CD4-positive, alpha-beta T cell treated with Interleukin-15 for 4 hours (primary cell): ENCODE data around the gene RPH3AL.

Experiments
- DNase-seq: peaks from one replicate; pipeline ENCODE4 v3.0.0-alpha.2; 2020; ENCODE audit warnings: low spot score

RPH3AL gene

GRCh38 chr17:336110-337021, 16.2 kb downstream of the RPH3AL start:
- DNase-seq, result peak; percentile 19

- DNase-seq, result no peak
These were observed 16.9 kb downstream of the RPH3AL start for GRCh38 chr17:335691-336090.

GRCh38 chr17:334974-335481, 17.6 kb downstream of the RPH3AL start:
- DNase-seq, result no peak

GRCh38 chr17:333626-334396, 18.8 kb downstream of the RPH3AL start:
- no peak for DNase-seq

GRCh38 chr17:332558-333322, 19.9 kb downstream of the RPH3AL start:
- no peak for DNase-seq

- no peak for DNase-seq
These were observed 20.6 kb downstream of the RPH3AL start for GRCh38 chr17:332023-332422.

GRCh38 chr17:330993-331701, 21.5 kb downstream of the RPH3AL start:
- DNase-seq, result peak; percentile 13

- DNase-seq, result no peak
These were observed 22.7 kb downstream of the RPH3AL start for GRCh38 chr17:329784-330420.

GRCh38 chr17:327971-328370, 24.6 kb downstream of the RPH3AL start:
- DNase-seq, result no peak

GRCh38 chr17:327296-327695, 25.3 kb downstream of the RPH3AL start:
- no peak for DNase-seq

- DNase-seq, result no peak
These were observed 26.5 kb downstream of the RPH3AL start for GRCh38 chr17:326010-326621.

- no peak for DNase-seq
These were observed 27.2 kb downstream of the RPH3AL start for GRCh38 chr17:325270-326009.

GRCh38 chr17:323721-324571, 28.7 kb downstream of the RPH3AL start:
- DNase-seq, result no peak

- no peak for DNase-seq
These were observed 29.4 kb downstream of the RPH3AL start for GRCh38 chr17:323181-323580.

GRCh38 chr17:322006-322780, 30.4 kb downstream of the RPH3AL start:
- DNase-seq, result no peak

- DNase-seq, result no peak
These were observed 31.1 kb downstream of the RPH3AL start for GRCh38 chr17:321386-321941.

GRCh38 chr17:320809-321385, 31.7 kb downstream of the RPH3AL start:
- DNase-seq, result no peak
